Mesendoderm (in vitro differentiated cells): Measurements from ENCODE around the gene SH2D3A.
"Not testable (repeated sequence)": the region's sequence is repeated elsewhere in the genome, so short reads cannot be mapped to it uniquely, and the experiment has no call there.

Source experiments
- DNase-seq: peaks from one replicate; pipeline ENCODE4 v3.0.0; 2013
- H2AK5ac ChIP-seq: 2 replicates; pipeline ENCODE4 v1.6.1; 2013; ENCODE audit warnings: low read length, inconsistent platforms
- H2BK120ac ChIP-seq: 2 replicates; pipeline ENCODE4 v1.6.1; 2013; ENCODE audit warnings: low read depth, mild to moderate bottlenecking, low read length, moderate library complexity, mixed read lengths
- H2BK15ac ChIP-seq: replicated peaks from 2 replicates; pipeline ENCODE4 v1.6.1; 2013; ENCODE audit warnings: low read depth, mild to moderate bottlenecking, moderate library complexity
- H2BK5ac ChIP-seq: 2 replicates; pipeline ENCODE4 v1.6.1; 2013; ENCODE audit warnings: low read length, inconsistent platforms
- H3K18ac ChIP-seq: 2 replicates; pipeline ENCODE4 v1.6.1; 2013; ENCODE audit warnings: mild to moderate bottlenecking, low read length, mixed read lengths
- H3K23ac ChIP-seq: one replicate; pipeline ENCODE4 v1.6.1; 2013; ENCODE audit warnings: low read length
- H3K27ac ChIP-seq: 2 replicates; pipeline ENCODE4 v1.5.1; 2013; ENCODE audit warnings: low read depth, mild to moderate bottlenecking, inconsistent platforms, low read length, moderate library complexity
- H3K27me3 ChIP-seq: 2 replicates; pipeline ENCODE4 v1.6.1; 2013; ENCODE audit warnings: low read length, control low read depth, mild to moderate bottlenecking, inconsistent platforms; ENCODE audit not compliant: insufficient read depth, poor library complexity
- H3K36me3 ChIP-seq: 2 replicates; pipeline ENCODE4 v1.6.1; 2013; ENCODE audit warnings: low read length, inconsistent platforms; ENCODE audit not compliant: control insufficient read depth, insufficient read depth
- H3K4ac ChIP-seq: one replicate; pipeline ENCODE4 v1.6.1; 2013; ENCODE audit warnings: low read depth, mild to moderate bottlenecking, low read length, moderate library complexity
- H3K4me1 ChIP-seq: 2 replicates; pipeline ENCODE4 v1.6.1; 2013; ENCODE audit warnings: low read depth, low read length, inconsistent platforms; ENCODE audit not compliant: control insufficient read depth
- H3K4me2 ChIP-seq: 2 replicates; pipeline ENCODE4 v1.6.1; 2013; ENCODE audit warnings: low read length
- H3K4me3 ChIP-seq: 2 replicates; pipeline ENCODE4 v1.5.1; 2013; ENCODE audit warnings: mild to moderate bottlenecking, low read length
- H3K56ac ChIP-seq: one replicate; pipeline ENCODE4 v1.6.1; 2013; ENCODE audit warnings: low read length
- H3K79me1 ChIP-seq: 2 replicates; pipeline ENCODE4 v1.6.1; 2013; ENCODE audit warnings: low read length, inconsistent platforms
- H3K79me2 ChIP-seq: 2 replicates; pipeline ENCODE4 v1.6.1; 2013; ENCODE audit warnings: mild to moderate bottlenecking, low read length; ENCODE audit not compliant: control insufficient read depth, insufficient read depth
- H3K9ac ChIP-seq: 2 replicates; pipeline ENCODE4 v1.6.1; 2013; ENCODE audit warnings: low read length, inconsistent platforms
- H4K5ac ChIP-seq: one replicate; pipeline ENCODE4 v1.6.1; 2013; ENCODE audit warnings: low read length
- H4K8ac ChIP-seq: one replicate; pipeline ENCODE4 v1.6.1; 2013; ENCODE audit warnings: low read depth, mild to moderate bottlenecking, control low read depth, low read length, moderate library complexity
- WGBS: extraction: QIAGEN DNeasy Blood & Tissue Kit; methylation state at CpG from one replicate; pipeline ENCODE4 v1.1.7; 2013; ENCODE audit warnings: low lambda C conversion rate, missing lambda C conversion rate; ENCODE audit not compliant: insufficient coverage; ENCODE audit errors: extremely low coverage; 5-methylcytosine and 5-hydroxymethylcytosine counted together

The SH2D3A gene

GRCh38 chr19:6748543-6748942 lies 18.7 kb downstream of the SH2D3A start:
- H2BK5ac ChIP-seq, DNase-seq, H3K18ac ChIP-seq, H2BK15ac ChIP-seq, H4K8ac ChIP-seq, H3K23ac ChIP-seq, H3K4me3 ChIP-seq, H2AK5ac ChIP-seq, H3K27me3 ChIP-seq, H3K4ac ChIP-seq, H3K56ac ChIP-seq, H3K27ac ChIP-seq, H3K9ac ChIP-seq, H4K5ac ChIP-seq, H3K79me2 ChIP-seq, H2BK120ac ChIP-seq, H3K4me2 ChIP-seq, H3K4me1 ChIP-seq, H3K79me1 ChIP-seq: not testable (repeated sequence)
- peaks cover 36% of the 10 kb centered on the region for H3K36me3 ChIP-seq
- WGBS = no CpG with 5 or more reads among the region's 10 CpGs

- no peak overlapping the region for H3K23ac ChIP-seq
- H2BK120ac ChIP-seq = no peak overlapping the region
- H3K36me3 ChIP-seq = peaks cover 34% of the 10 kb centered on the region
- no peak overlapping the region for H4K5ac ChIP-seq
- no peaks in the 10 kb centered on the region for H3K27me3 ChIP-seq
- H4K8ac ChIP-seq = no peak overlapping the region
- H3K56ac ChIP-seq = no peak overlapping the region
- no peak overlapping the region for H2BK5ac ChIP-seq
- peaks cover 22% of the 10 kb centered on the region for H3K79me2 ChIP-seq
- H3K18ac ChIP-seq = no peak overlapping the region
- no peak overlapping the region for H3K4me3 ChIP-seq
- no peak overlapping the region for H3K9ac ChIP-seq
- no peak overlapping the region for H2AK5ac ChIP-seq
- no peak overlapping the region for H3K4ac ChIP-seq
- no peak for DNase-seq
- no CpG with 5 or more reads among the region's 24 CpGs for WGBS
- no peak overlapping the region for H2BK15ac ChIP-seq
- no peak overlapping the region for H3K27ac ChIP-seq
- peaks cover 4% of the 10 kb centered on the region for H3K4me1 ChIP-seq
- no peak overlapping the region for H3K4me2 ChIP-seq
- peaks cover 14% of the 10 kb centered on the region for H3K79me1 ChIP-seq
These were observed 21.3 kb downstream of the SH2D3A start for GRCh38 chr19:6745965-6746364.

GRCh38 chr19:6744381-6745301 lies 22.6 kb downstream of the SH2D3A start:
- Histone ChIP-seq H2BK120ac (no peak overlapping the region), H3K23ac (no peak overlapping the region), H3K79me1 (peaks cover 14% of the 10 kb centered on the region), H3K56ac (peak overlapping the region; percentile 18), H3K4me2 (no peak overlapping the region), H3K4me1 (peaks cover 4% of the 10 kb centered on the region), H3K79me2 (peaks cover 35% of the 10 kb centered on the region), H4K5ac (no peak overlapping the region), H3K27ac (peak overlapping the region; percentile 7), H4K8ac (no peak overlapping the region), H2BK5ac (no peak overlapping the region), H3K4me3 (no peak overlapping the region), H2BK15ac (no peak overlapping the region), H3K9ac (no peak overlapping the region), H2AK5ac (no peak overlapping the region), H3K36me3 (peaks cover 30% of the 10 kb centered on the region), H3K4ac (no peak overlapping the region), H3K18ac (no peak overlapping the region), H3K27me3 (no peaks in the 10 kb centered on the region)
- DNase-seq = peak; percentile 67
- WGBS = no CpG with 5 or more reads among the region's 41 CpGs

GRCh38 chr19:6743714-6744380 lies 23.4 kb downstream of the SH2D3A start:
- no peak overlapping the region for H2BK120ac ChIP-seq
- no peak overlapping the region for H2BK5ac ChIP-seq
- no peak overlapping the region for H3K4ac ChIP-seq
- no peaks in the 10 kb centered on the region for H3K27me3 ChIP-seq
- H4K8ac ChIP-seq = no peak overlapping the region
- peak overlapping the region; percentile 7 for H3K27ac ChIP-seq
- peaks cover 4% of the 10 kb centered on the region for H3K4me1 ChIP-seq
- H2AK5ac ChIP-seq = no peak overlapping the region
- H3K18ac ChIP-seq = no peak overlapping the region
- peaks cover 35% of the 10 kb centered on the region for H3K79me2 ChIP-seq
- no peak overlapping the region for H3K4me3 ChIP-seq
- H3K23ac ChIP-seq = no peak overlapping the region
- H3K56ac ChIP-seq = peak overlapping the region; percentile 46
- H3K9ac ChIP-seq = peak overlapping the region; percentile 13
- peaks cover 14% of the 10 kb centered on the region for H3K79me1 ChIP-seq
- H3K36me3 ChIP-seq = peaks cover 26% of the 10 kb centered on the region
- H3K4me2 ChIP-seq = no peak overlapping the region
- DNase-seq = no peak
- no peak overlapping the region for H2BK15ac ChIP-seq
- WGBS = no CpG with 5 or more reads among the region's 15 CpGs
- no peak overlapping the region for H4K5ac ChIP-seq

- Histone ChIP-seq H2BK5ac (no peak overlapping the region), H3K9ac (peak overlapping the region; percentile 43), H3K79me1 (peaks cover 14% of the 10 kb centered on the region), H4K8ac (no peak overlapping the region), H2BK15ac (no peak overlapping the region), H3K36me3 (peaks cover 23% of the 10 kb centered on the region), H3K4me2 (no peak overlapping the region), H3K27ac (peak overlapping the region; percentile 40), H3K18ac (no peak overlapping the region), H3K4me1 (peaks cover 7% of the 10 kb centered on the region), H4K5ac (no peak overlapping the region), H3K27me3 (no peaks in the 10 kb centered on the region), H3K4ac (no peak overlapping the region), H3K4me3 (no peak overlapping the region), H2BK120ac (no peak overlapping the region), H3K23ac (no peak overlapping the region), H3K79me2 (peaks cover 35% of the 10 kb centered on the region), H3K56ac (peak overlapping the region; percentile 53), H2AK5ac (no peak overlapping the region)
- DNase-seq = peak; percentile 51
- WGBS = no CpG with 5 or more reads among the region's 7 CpGs
These were observed 24.2 kb downstream of the SH2D3A start for GRCh38 chr19:6743066-6743465.
